ENCODE data around the gene LHX1. TPM values are rescaled to one million over a fixed set of nuclear protein-coding genes. Genes with fewer than 3 reads are reported as not detected.

The LHX1 gene
- total RNA-seq, 2 experiments from 2014 or later, result 0.17 TPM; not detected in 1

DNA sequence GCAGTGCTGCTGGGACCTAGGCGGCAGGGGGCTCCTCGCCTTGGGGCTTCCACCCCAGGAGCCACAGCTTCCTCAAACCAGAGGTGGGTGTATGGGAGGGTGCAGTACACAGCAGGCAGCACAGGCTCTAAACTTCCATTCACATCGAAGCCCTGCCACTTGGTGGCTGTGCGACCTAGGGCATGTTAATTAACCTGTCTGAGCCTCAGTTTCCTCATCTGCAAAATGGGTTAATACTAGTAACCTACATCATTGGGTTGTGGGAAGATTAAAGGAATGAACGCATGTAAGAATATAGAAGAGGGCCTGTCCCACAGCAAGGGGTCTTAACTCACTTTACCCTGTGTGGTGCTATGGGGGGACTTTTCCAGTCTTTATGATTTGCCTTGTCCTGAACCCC lies 26.8 kb upstream of the LHX1 start:
- POLR2A ChIA-PET, result no interaction called here

DNA sequence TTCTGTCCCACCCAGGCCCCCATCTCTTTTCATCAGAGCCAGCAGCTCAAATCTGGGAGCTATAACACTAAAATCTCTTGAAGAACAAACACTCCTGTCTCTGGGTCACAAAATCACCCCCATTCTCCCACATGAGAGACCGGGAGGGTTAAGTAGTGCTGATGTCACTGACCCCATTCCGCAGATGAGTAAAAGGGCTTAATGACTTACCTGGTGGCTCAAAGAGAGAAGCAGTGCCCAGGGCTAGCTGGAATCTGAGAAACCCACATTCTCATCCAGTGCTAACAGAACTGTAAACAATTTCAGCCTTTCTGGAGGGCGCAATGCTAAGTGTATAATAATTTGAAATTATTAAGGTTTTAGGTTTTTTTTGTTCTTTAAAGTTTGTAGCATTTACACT lies 26.3 kb upstream of the LHX1 start:
- no peaks in the 10 kb centered on the region for H3K9me3 Mint-ChIP-seq
- no peak overlapping the region for H3K4me3 Mint-ChIP-seq
- no peak for DNase-seq
- H3K4me1 Mint-ChIP-seq (ENCODE audit: low read depth), result no peaks in the 10 kb centered on the region
- intact Hi-C loops (cut with micrococcal nuclease), result no loop called here
- no peaks in the 10 kb centered on the region for H3K36me3 Mint-ChIP-seq
- H3K27me3 Mint-ChIP-seq, result peaks cover 29% of the 10 kb centered on the region
- POLR2A ChIA-PET, result no interaction called here
- CTCF ChIA-PET, result no interaction called here
- no peak overlapping the region for H3K27ac Mint-ChIP-seq

More for the DNA sequence above, 26.8 kb upstream of the LHX1 start:
- intact Hi-C loops (cut with micrococcal nuclease), result no loop called here
- no peak for DNase-seq
- Mint-ChIP-seq H3K9me3 (no peaks in the 10 kb centered on the region), H3K4me3 (no peak overlapping the region), H3K27me3 (peaks cover 30% of the 10 kb centered on the region), H3K4me1 (ENCODE audit: low read depth) (no peaks in the 10 kb centered on the region), H3K36me3 (no peaks in the 10 kb centered on the region), H3K27ac (no peak overlapping the region)
- CTCF ChIA-PET, result no interaction called here

DNA sequence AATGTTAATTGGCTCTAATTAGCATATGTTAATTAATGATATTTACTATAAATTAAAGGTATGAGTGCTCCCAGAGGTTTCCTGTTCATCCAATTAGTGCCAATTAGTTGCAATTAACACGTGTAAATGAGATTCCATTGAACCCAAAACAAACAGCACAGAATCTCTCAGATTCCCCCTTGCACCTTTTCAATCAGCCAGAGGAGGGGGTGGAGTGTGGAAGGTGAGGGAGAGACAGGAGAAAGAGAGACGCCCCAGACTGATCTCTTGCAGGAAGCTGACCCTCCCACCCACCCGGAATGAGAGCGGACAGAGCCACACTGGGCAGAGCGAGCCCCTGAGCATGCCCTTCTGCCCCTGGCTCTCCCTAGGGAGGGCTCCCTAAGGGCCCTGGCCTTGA lies 24.1 kb upstream of the LHX1 start:
- H3K27me3 Mint-ChIP-seq, result peaks cover 20% of the 10 kb centered on the region
- POLR2A ChIA-PET, result no interaction called here
- no peak for DNase-seq
- H3K9me3 Mint-ChIP-seq, result no peaks in the 10 kb centered on the region
- intact Hi-C loops (cut with micrococcal nuclease), result no loop called here
- CTCF ChIA-PET, result interaction anchor here (1.7 kb wide), 1 partner anchor 135 kb away, joined by 3 read pairs; no protein-coding TSS in a partner anchor
- H3K4me3 Mint-ChIP-seq, result no peak overlapping the region
- no peak overlapping the region for H3K27ac Mint-ChIP-seq
- peaks cover 2% of the 10 kb centered on the region for H3K4me1 Mint-ChIP-seq (ENCODE audit: low read depth)
- no peaks in the 10 kb centered on the region for H3K36me3 Mint-ChIP-seq

DNA sequence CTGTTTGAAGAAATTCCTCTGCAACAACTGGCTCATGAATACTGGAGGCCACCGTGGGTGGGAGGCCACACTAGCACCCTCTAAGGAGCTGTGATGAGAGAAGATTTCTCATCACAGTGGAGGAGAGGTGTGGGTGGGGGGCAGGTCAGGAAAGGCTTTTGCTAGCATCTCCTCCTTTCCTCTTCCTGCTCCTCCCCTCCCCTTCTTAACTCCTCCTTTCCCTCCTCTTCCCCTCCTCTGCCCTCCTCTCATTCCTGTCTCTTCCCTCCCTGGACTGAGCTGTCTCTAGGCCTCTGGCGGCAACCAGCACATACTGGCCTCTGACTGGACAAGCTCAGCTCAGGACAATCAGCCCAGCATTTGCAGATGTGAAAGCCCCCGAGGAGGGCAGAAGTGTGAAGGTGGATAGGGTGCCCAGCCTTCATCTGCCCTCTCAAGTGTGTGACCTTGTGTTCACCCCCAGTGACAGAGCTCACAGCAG lies 19.0 kb upstream of the LHX1 start:
- Mint-ChIP-seq H3K27ac (no peak overlapping the region), H3K4me1 (ENCODE audit: low read depth) (peaks cover 23% of the 10 kb centered on the region), H3K4me3 (no peak overlapping the region), H3K27me3 (peaks cover 24% of the 10 kb centered on the region), H3K36me3 (no peaks in the 10 kb centered on the region), H3K9me3 (no peaks in the 10 kb centered on the region)
- ChIA-PET POLR2A (interaction anchor here (1.1 kb wide), 1 partner anchor 44 kb away, joined by 3 read pairs; no protein-coding TSS in a partner anchor), CTCF (no interaction called here)
- no peak for DNase-seq
- intact Hi-C loops (cut with micrococcal nuclease), result no loop called here

DNA sequence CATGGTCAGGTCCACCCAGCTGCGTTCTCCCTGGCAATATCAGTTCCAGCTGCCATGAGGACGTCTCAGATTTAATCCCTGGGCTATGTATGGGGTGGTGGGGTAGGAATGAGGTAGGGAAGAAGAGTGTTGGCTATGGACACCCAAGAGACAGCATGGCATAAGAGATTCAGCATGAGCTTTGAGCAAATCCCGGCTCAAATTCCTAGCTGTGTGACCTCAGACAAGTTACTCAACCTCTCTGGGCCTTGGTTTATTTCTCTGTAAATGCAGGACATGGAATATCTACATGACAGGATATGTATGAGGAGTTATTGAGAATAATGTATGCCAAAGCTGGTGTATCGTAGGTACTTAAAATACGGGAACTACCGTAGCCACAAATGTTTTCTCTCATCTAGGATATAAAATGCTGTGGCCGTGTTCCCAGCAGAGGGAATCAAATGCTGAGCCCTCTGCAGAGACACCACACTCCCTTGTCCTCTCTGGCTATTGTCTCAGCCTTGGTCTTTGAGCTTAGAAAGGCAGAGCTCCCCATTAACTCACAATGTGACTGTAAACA lies 17.8 kb upstream of the LHX1 start:
- intact Hi-C loops (cut with micrococcal nuclease), result no loop called here
- CTCF ChIA-PET, result no interaction called here
- no peaks in the 10 kb centered on the region for H3K36me3 Mint-ChIP-seq
- POLR2A ChIA-PET, result interaction anchor here (0.9 kb wide), 1 partner anchor 30 kb away, joined by 3 read pairs; the partner anchor contains the start of gene AATF
- no peak overlapping the region for H3K4me3 Mint-ChIP-seq
- H3K27me3 Mint-ChIP-seq, result peaks cover 24% of the 10 kb centered on the region
- no peaks in the 10 kb centered on the region for H3K9me3 Mint-ChIP-seq
- H3K27ac Mint-ChIP-seq, result no peak overlapping the region
- no peak for DNase-seq
- H3K4me1 Mint-ChIP-seq (ENCODE audit: low read depth), result peaks cover 23% of the 10 kb centered on the region

DNA sequence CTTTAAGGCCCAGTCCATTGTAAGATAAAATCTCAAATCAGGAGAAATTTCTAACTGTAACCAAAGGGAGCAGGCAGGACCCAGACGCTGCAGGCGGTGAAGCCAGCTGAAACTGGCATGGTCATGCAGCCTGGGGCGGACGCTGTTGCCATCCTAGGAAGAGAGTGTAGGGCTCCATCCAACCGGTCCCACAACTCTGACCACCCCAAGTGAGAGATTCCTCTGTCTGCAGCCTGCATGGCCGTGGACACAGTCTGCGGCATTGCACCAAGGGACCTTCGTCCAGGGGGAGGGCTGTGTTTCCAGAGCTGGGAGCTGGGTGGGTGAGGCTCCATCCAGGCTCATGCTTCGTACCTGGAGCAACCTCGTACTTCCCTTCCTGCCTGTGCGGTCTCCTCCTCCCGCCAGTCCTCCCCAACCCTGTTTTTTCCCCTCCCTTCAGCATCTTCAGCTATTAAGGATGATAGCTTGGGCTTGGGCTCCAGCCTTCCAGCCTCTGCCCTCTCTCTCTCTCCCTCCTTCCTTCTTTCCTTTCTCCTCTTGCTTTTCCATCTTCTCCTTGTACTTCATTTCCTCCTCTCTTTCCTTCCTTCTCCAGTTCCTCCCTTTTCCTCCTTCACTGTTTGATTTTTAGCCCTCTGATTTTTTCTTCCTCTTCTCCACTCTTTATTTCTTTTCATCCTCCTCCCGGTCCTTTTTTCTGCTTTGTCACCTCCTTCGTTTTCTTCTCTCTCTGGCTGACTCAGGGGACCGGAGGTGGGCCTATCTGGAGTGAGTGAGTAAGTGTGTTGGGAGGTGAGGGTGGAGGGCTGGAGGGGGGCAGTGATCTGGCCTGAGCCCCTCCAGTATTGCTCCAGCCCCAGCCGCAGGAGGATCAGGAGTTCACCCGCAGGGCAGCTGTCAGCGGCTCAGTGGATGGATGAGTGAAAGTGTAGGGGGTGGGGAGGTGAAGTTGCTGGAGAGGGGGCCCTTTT lies 17.0 kb upstream of the LHX1 start:
- CTCF ChIA-PET, result interaction anchor here (1.0 kb wide), 1 partner anchor 127 kb away, joined by 5 read pairs; no protein-coding TSS in a partner anchor
- intact Hi-C loops (cut with micrococcal nuclease), result loop anchor here (2.0 kb wide), 1 partner anchor 70 kb away; no protein-coding TSS in a partner anchor
- DNase-seq, result peak; percentile 57
- Mint-ChIP-seq H3K4me1 (ENCODE audit: low read depth) (peaks cover 23% of the 10 kb centered on the region), H3K27ac (peak overlapping the region; percentile 93), H3K36me3 (no peaks in the 10 kb centered on the region), H3K27me3 (peaks cover 29% of the 10 kb centered on the region), H3K4me3 (peak overlapping the region; percentile 2), H3K9me3 (no peaks in the 10 kb centered on the region)
- POLR2A ChIA-PET, result interaction anchor here (0.7 to 1.8 kb wide), 4 partner anchors 13 to 29 kb away, joined by 3 to 9 read pairs (median 4); partner anchors contain the start of gene AATF

DNA sequence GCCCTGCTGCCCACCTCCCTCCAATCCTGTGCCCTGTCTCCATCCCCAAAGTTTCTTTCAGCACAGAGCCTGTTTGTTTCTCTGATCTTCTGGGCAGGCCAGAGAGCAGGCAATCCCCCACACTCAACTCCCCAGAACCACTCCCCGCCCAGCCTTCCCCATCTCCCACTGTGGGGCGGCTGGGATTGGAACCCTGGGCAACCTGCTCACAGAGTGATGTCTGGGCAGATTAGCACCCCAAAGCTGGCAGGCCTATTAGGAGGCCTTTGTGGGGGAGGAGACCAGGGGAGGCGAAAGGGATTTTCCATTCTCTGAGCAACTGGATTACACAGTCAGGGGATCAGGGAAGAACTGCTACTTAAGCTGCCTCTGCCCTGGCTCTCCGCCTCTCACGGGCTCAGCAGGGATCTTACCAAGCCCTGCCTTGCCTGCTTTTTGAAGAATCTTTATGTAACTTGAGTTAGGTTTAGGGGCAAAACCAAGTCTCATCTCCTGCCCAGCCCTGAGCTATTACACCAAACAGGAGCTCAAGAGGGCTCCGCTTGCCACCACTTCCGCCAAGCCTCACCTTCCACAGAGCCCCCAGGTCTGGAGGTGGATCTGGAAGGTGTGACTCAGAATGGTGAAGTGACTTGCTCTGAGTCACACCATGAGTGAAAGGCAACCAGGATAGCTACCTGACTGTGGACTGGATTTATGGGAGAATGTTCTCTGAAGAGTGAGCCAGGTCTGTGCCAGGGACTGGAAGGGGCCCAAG lies 16.0 kb upstream of the LHX1 start:
- Mint-ChIP-seq H3K27ac (peak overlapping the region; percentile 93), H3K4me3 (peak overlapping the region; percentile 34), H3K36me3 (no peaks in the 10 kb centered on the region), H3K4me1 (ENCODE audit: low read depth) (peaks cover 23% of the 10 kb centered on the region), H3K9me3 (no peaks in the 10 kb centered on the region), H3K27me3 (peaks cover 31% of the 10 kb centered on the region)
- CTCF ChIA-PET, result interaction anchor here (0.7 to 1.0 kb wide), 3 partner anchors 28 to 1787 kb away, joined by 3 to 5 read pairs (median 4); no protein-coding TSS in a partner anchor
- POLR2A ChIA-PET, result interaction anchor here (0.7 to 1.8 kb wide), 4 partner anchors 17 to 115 kb away, joined by 3 to 9 read pairs (median 4); partner anchors contain the start of gene AATF
- DNase-seq, result peak; percentile 90
- intact Hi-C loops (cut with micrococcal nuclease), result loop anchor here (2.0 kb wide), 1 partner anchor 70 kb away; no protein-coding TSS in a partner anchor

DNA sequence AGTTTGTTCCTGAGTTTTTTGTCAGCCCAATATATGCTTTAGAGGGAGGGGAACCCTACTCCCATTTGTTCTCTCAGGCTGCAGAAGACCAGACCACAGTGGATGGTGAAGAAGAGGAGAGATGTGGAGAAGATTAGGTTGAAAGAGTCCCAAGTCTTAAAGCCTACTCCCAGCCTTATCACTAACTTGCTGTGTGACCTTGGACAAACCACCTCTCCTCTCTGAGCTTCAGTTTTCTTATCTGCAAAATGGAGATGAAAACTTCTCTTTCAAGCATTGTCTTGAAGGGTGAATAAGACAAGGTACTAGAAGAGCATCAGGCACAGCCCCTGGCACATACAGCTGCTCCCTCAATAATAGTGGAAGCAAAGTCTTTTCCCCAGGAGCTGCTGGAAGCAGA lies 15.1 kb upstream of the LHX1 start:
- intact Hi-C loops (cut with micrococcal nuclease), result no loop called here

DNA sequence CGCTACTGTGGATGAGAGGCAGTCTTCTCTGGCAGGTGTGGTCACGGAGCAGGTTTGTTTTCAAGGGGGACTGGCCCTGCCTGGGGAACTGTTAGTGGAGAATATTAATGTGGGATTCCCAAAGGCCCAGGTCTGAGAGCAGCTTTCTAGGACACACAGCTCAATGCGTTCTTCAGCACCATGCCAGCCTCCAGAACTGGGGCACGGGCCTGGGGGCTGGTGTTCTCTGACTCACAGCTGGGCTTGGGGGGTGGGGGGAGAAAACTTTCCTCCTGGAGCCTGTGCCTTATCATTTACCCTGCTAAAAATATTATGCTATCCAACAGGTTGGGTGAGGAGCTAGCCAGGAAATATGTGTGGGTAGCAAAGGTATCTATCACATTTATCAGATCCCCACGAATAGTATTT lies 13.5 kb upstream of the LHX1 start:
- no peaks in the 10 kb centered on the region for H3K36me3 Mint-ChIP-seq
- CTCF ChIA-PET, result interaction anchor here (1.6 kb wide), 1 partner anchor 124 kb away, joined by 3 read pairs; no protein-coding TSS in a partner anchor
- no peak overlapping the region for H3K4me3 Mint-ChIP-seq
- H3K27ac Mint-ChIP-seq, result no peak overlapping the region
- intact Hi-C loops (cut with micrococcal nuclease), result no loop called here
- peaks cover 29% of the 10 kb centered on the region for H3K4me1 Mint-ChIP-seq (ENCODE audit: low read depth)
- peaks cover 46% of the 10 kb centered on the region for H3K27me3 Mint-ChIP-seq
- no peaks in the 10 kb centered on the region for H3K9me3 Mint-ChIP-seq
- DNase-seq, result no peak
- POLR2A ChIA-PET, result no interaction called here

More for the DNA sequence above, 15.1 kb upstream of the LHX1 start:
- no peaks in the 10 kb centered on the region for H3K9me3 Mint-ChIP-seq
- peaks cover 34% of the 10 kb centered on the region for H3K27me3 Mint-ChIP-seq
- ChIA-PET POLR2A (interaction anchor here (1.1 to 1.8 kb wide), 3 partner anchors 16 to 104 kb away, joined by 3 to 9 read pairs (median 5); partner anchors contain the start of gene AATF), CTCF (interaction anchor here (1.6 kb wide), 1 partner anchor 126 kb away, joined by 3 read pairs; no protein-coding TSS in a partner anchor)
- no peak for DNase-seq
- no peak overlapping the region for H3K4me3 Mint-ChIP-seq
- H3K4me1 Mint-ChIP-seq (ENCODE audit: low read depth), result peaks cover 23% of the 10 kb centered on the region
- H3K27ac Mint-ChIP-seq, result no peak overlapping the region
- H3K36me3 Mint-ChIP-seq, result no peaks in the 10 kb centered on the region

DNA sequence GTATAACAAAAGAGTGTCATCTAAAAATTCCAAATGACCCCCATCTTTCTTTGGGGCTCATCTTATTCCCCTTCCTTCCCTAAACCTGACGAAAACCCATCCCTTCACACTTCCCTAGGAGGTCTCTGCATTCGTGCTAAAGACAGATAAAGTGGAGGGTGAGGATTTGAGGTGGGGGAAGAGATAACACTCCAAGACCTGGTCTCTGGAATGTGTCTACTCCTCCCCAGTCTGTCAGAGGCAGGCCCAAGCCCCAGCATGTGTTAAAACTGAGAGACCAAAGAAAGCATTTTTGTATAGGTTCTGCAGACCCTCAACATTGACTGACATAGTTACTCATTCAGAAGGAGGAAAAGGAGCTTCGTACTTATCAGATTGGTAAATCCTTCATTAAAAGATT lies 11.0 kb upstream of the LHX1 start:
- no peaks in the 10 kb centered on the region for H3K9me3 Mint-ChIP-seq

DNA sequence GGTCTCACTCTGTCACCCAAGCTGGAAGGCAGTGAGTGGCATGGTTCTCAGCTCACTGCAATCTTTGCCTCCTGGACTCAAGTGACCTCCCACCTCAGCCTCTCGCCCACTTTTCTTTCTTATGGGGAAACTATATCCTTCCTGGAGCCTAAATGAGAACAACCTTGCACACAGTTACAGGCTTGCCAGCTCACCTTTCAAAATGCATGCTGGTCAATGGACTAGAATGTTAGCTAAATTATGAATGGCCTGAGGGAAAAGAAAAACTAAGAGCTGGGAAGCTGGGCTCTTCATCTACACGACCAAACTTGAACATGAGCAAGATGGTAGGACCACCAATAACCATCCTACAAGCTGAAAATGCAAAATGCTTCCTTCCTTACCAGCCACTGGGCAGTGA lies 10.6 kb upstream of the LHX1 start:
- H3K9me3 Mint-ChIP-seq, result no peaks in the 10 kb centered on the region
- POLR2A ChIA-PET, result no interaction called here
- H3K27me3 Mint-ChIP-seq, result peaks cover 61% of the 10 kb centered on the region
- no peaks in the 10 kb centered on the region for H3K36me3 Mint-ChIP-seq
- H3K27ac Mint-ChIP-seq, result no peak overlapping the region
- no peak overlapping the region for H3K4me3 Mint-ChIP-seq
- intact Hi-C loops (cut with micrococcal nuclease), result no loop called here
- no peak for DNase-seq
- CTCF ChIA-PET, result no interaction called here
- H3K4me1 Mint-ChIP-seq (ENCODE audit: low read depth), result peaks cover 10% of the 10 kb centered on the region

More for the DNA sequence above, 11.0 kb upstream of the LHX1 start:
- ChIA-PET CTCF (no interaction called here), POLR2A (no interaction called here)
- Mint-ChIP-seq H3K4me3 (no peak overlapping the region), H3K27me3 (peaks cover 57% of the 10 kb centered on the region), H3K4me1 (ENCODE audit: low read depth) (peaks cover 15% of the 10 kb centered on the region), H3K27ac (no peak overlapping the region), H3K36me3 (no peaks in the 10 kb centered on the region)
- intact Hi-C loops (cut with micrococcal nuclease), result no loop called here
- no peak for DNase-seq

All from activated CD4-positive, alpha-beta memory T cell treated with anti-CD3 and anti-CD28 coated beads for 36 hours (primary cell).